ENCODE results near the gene PCGF1. TPM values are rescaled to one million over a fixed set of nuclear protein-coding genes. Genes with fewer than 3 reads are reported as not detected.
A peak's percentile ranks its signal among the peaks of the same experiment; 100 is the strongest.

The PCGF1 gene
- total RNA-seq, 1 donor from 2014 or later: 6.8 TPM

GRCh38 chr2:74499940-74500577, 7.4 kb downstream of the PCGF1 start:
- Histone ChIP-seq H3K4me1 (ENCODE audit: control insufficient read depth in 3 of 3, insufficient read depth in 3 of 3, low read length in 3 of 3) (peaks cover 27 to 30% (median 28%) of the 10 kb centered on the region in 3 donors), H3K9me3 (ENCODE audit: control insufficient read depth in 3 of 3, low read length in 3 of 3) (no peaks in the 10 kb centered on the region), H3K27me3 (ENCODE audit: control insufficient read depth in 3 of 3, insufficient read depth in 3 of 3, low read length in 3 of 3) (peaks cover 53 to 75% (median 66%) of the 10 kb centered on the region in 3 donors), H3K4me3 (ENCODE audit: low read length in 3 of 3) (no peak overlapping the region), H3K9ac (ENCODE audit: low read depth in 1 of 3, low read length in 3 of 3) (no peak overlapping the region), H3K36me3 (ENCODE audit: control insufficient read depth in 3 of 3, insufficient read depth in 3 of 3, low read length in 3 of 3) (peaks cover 4 to 5% (median 5%) of the 10 kb centered on the region in 3 donors), H3K27ac (ENCODE audit: low read depth, low read length) (no peak overlapping the region)

GRCh38 chr2:74499267-74499939, 8.1 kb downstream of the PCGF1 start, which contains the start of gene LBX2:
Gene LBX2 (minus strand): TSS chr2:74499603. CDS start chr2:74499537, 66 bp downstream.
- Histone ChIP-seq H3K4me3 (ENCODE audit: low read length in 3 of 3) (peak within 1 kb of the TSS; percentile 59 to 66 (median 60)), H3K4me1 (ENCODE audit: control insufficient read depth in 3 of 3, insufficient read depth in 3 of 3, low read length in 3 of 3) (peaks cover 27 to 29% (median 28%) of the 10 kb centered on the region in 3 donors)

GRCh38 chr2:74498500-74499266, 8.8 kb downstream of the PCGF1 start:
- Histone ChIP-seq H3K27me3 (ENCODE audit: control insufficient read depth in 3 of 3, insufficient read depth in 3 of 3, low read length in 3 of 3) (peaks cover 47 to 70% (median 62%) of the 10 kb centered on the region in 3 donors), H3K4me1 (ENCODE audit: control insufficient read depth in 3 of 3, insufficient read depth in 3 of 3, low read length in 3 of 3) (peaks cover 20 to 23% (median 23%) of the 10 kb centered on the region in 3 donors), H3K9me3 (ENCODE audit: control insufficient read depth in 3 of 3, low read length in 3 of 3) (no peaks in the 10 kb centered on the region), H3K4me3 (ENCODE audit: low read length in 3 of 3) (peak overlapping the region; percentile 59 to 66 (median 60)), H3K36me3 (ENCODE audit: control insufficient read depth in 3 of 3, insufficient read depth in 3 of 3, low read length in 3 of 3) (peaks cover 4 to 8% (median 5%) of the 10 kb centered on the region in 3 donors), H3K27ac (ENCODE audit: low read depth, low read length) (no peak overlapping the region), H3K9ac (ENCODE audit: low read depth in 1 of 3, low read length in 3 of 3) (peak overlapping the region; percentile 29 to 68 (median 30))

More at GRCh38 chr2:74499267-74499939, 8.1 kb downstream of the PCGF1 start, which contains the start of gene LBX2:
- Histone ChIP-seq H3K36me3 (ENCODE audit: control insufficient read depth in 3 of 3, insufficient read depth in 3 of 3, low read length in 3 of 3) (peaks cover 0 to under 1% (median 0%) of the 10 kb centered on the region in 3 donors), H3K27ac (ENCODE audit: low read depth, low read length) (no peak within 1 kb of the TSS), H3K9me3 (ENCODE audit: control insufficient read depth in 3 of 3, low read length in 3 of 3) (no peaks in the 10 kb centered on the region), H3K9ac (ENCODE audit: low read depth in 1 of 3, low read length in 3 of 3) (peak within 1 kb of the TSS; percentile 29 to 68 (median 30)), H3K27me3 (ENCODE audit: control insufficient read depth in 3 of 3, insufficient read depth in 3 of 3, low read length in 3 of 3) (peaks cover 47 to 75% (median 66%) of the 10 kb centered on the region in 3 donors)

DNA sequence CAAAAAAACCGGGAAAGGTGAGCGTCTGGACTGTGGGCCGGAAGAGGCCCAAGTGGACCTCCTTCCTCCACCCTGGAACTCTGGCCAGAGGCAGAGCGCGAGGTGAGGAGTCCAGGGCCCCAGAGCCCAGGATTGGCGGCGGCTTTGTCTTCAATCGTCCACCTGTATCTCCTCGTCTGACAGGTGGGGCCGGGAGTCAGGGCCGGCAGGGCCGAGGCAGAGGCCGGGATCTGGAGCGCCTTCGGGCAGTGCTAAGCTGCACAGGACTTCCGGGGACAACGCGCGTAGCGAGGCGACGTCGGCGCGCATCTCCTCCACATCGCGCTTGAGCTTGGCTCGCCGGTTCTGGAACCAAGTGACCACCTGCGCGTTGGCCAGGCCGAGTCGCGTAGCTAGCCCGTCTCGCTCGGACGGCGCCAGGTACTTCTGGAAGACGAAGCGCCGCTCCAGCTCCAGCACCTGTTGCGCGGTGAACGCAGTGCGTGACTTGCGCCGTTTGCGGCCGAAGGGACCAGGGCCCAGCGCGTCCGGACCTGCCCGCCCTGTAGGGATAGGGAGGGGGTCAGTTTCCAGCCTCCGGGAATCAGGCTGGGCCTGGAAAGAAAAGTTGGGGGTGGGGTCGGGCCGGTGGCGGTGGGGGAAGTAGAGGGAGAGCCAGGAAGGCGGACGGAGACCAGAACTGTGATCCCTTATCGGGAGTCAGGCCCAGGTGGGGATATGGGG, 9.6 kb downstream of the PCGF1 start:
- Histone ChIP-seq H3K4me3 (ENCODE audit: low read length in 3 of 3) (peak overlapping the region; percentile 59 to 66 (median 60)), H3K27me3 (ENCODE audit: control insufficient read depth in 3 of 3, insufficient read depth in 3 of 3, low read length in 3 of 3) (peaks cover 47 to 64% (median 62%) of the 10 kb centered on the region in 3 donors), H3K9me3 (ENCODE audit: control insufficient read depth in 3 of 3, low read length in 3 of 3) (no peaks in the 10 kb centered on the region), H3K36me3 (ENCODE audit: control insufficient read depth in 3 of 3, insufficient read depth in 3 of 3, low read length in 3 of 3) (peaks cover 11 to 15% (median 12%) of the 10 kb centered on the region in 3 donors), H3K4me1 (ENCODE audit: control insufficient read depth in 3 of 3, insufficient read depth in 3 of 3, low read length in 3 of 3) (peaks cover 19 to 23% (median 23%) of the 10 kb centered on the region in 3 donors), H3K9ac (ENCODE audit: low read depth in 1 of 3, low read length in 3 of 3) (peak overlapping the region; percentile 28 to 40 (median 33)), H3K27ac (ENCODE audit: low read depth, low read length) (no peak overlapping the region)

DNA sequence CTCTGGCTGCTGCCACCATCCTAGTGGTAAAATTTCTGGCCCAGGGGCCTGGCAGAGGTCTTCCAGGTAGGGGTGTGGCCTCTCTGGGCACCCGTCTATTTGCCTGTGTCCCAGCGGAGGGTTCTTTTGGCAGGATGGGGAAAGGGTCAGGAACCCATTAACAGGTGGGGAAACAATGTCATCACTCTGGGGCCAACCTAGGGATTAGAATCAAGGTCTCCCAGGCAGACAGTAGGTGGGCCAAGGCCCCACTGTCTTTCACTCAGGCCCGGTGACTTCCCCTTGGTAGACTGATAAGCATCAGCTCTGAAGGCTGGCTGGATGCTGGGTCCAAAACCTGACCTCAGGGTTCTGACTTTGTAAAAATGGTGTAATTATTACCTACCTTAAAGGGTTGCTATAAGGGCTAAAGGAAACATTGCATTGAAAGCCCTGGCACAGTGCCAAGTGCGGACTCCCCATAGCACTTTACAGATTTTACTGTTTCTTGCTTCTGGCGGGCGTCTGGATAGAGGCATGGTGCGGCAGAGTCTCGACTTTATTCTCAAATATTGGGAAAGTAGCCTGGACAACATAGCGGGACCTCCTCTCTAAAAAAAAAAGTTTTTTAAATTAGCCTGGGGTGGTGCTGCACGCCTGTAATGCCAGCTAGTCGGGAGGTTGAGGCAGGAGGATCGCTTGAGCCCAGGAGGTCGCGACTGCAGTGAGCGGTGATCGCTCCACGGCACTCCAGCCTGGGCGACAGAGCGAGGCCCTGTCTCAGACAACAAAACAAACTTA, 10.3 kb downstream of the PCGF1 start:
- Histone ChIP-seq H3K9ac (ENCODE audit: low read depth in 1 of 3, low read length in 3 of 3) (peak overlapping the region in 2 of 3 donors; percentile 33 to 40), H3K4me3 (ENCODE audit: low read length in 3 of 3) (peak overlapping the region; percentile 14 to 60 (median 59)), H3K4me1 (ENCODE audit: control insufficient read depth in 3 of 3, insufficient read depth in 3 of 3, low read length in 3 of 3) (peaks cover 19 to 23% (median 21%) of the 10 kb centered on the region in 3 donors), H3K36me3 (ENCODE audit: control insufficient read depth in 3 of 3, insufficient read depth in 3 of 3, low read length in 3 of 3) (peaks cover 19 to 23% (median 20%) of the 10 kb centered on the region in 3 donors), H3K27ac (ENCODE audit: low read depth, low read length) (no peak overlapping the region), H3K9me3 (ENCODE audit: control insufficient read depth in 3 of 3, low read length in 3 of 3) (no peaks in the 10 kb centered on the region), H3K27me3 (ENCODE audit: control insufficient read depth in 3 of 3, insufficient read depth in 3 of 3, low read length in 3 of 3) (peaks cover 45 to 56% (median 54%) of the 10 kb centered on the region in 3 donors)

DNA sequence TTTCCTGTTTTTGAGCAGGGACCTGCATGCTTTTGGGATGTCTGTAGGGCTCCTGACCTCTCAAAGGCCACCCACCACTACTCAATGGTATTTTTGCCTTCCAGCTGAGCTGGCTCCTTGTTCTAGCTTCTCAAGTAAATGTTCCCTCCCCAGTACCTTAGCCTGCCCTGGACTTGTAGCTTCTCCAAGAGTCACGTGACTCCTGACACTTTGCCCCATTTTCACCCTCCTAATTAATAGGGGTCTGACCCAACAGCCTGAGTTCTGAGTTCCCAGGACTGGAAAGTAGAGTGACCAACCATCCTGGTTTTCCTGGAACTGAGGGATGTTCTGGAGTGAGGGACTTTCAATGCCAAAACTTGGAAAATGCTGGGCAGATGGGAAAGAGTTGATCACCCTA, 12.1 kb downstream of the PCGF1 start:
- Histone ChIP-seq H3K36me3 (ENCODE audit: control insufficient read depth in 3 of 3, insufficient read depth in 3 of 3, low read length in 3 of 3) (peaks cover 36 to 39% (median 37%) of the 10 kb centered on the region in 3 donors), H3K27me3 (ENCODE audit: control insufficient read depth in 3 of 3, insufficient read depth in 3 of 3, low read length in 3 of 3) (peaks cover 32 to 40% (median 39%) of the 10 kb centered on the region in 3 donors), H3K4me1 (ENCODE audit: control insufficient read depth in 3 of 3, insufficient read depth in 3 of 3, low read length in 3 of 3) (peaks cover 19 to 23% (median 21%) of the 10 kb centered on the region in 3 donors), H3K27ac (ENCODE audit: low read depth, low read length) (no peak overlapping the region), H3K4me3 (ENCODE audit: low read length in 3 of 3) (no peak overlapping the region), H3K9ac (ENCODE audit: low read depth in 1 of 3, low read length in 3 of 3) (no peak overlapping the region), H3K9me3 (ENCODE audit: control insufficient read depth in 3 of 3, low read length in 3 of 3) (no peaks in the 10 kb centered on the region)

GRCh38 chr2:74493546-74493945, 13.9 kb downstream of the PCGF1 start:
- Histone ChIP-seq H3K4me3 (ENCODE audit: low read length in 3 of 3) (no peak overlapping the region), H3K4me1 (ENCODE audit: control insufficient read depth in 3 of 3, insufficient read depth in 3 of 3, low read length in 3 of 3) (peaks cover 9 to 12% (median 11%) of the 10 kb centered on the region in 3 donors), H3K27ac (ENCODE audit: low read depth, low read length) (no peak overlapping the region), H3K9me3 (ENCODE audit: control insufficient read depth in 3 of 3, low read length in 3 of 3) (no peaks in the 10 kb centered on the region), H3K9ac (ENCODE audit: low read depth in 1 of 3, low read length in 3 of 3) (no peak overlapping the region), H3K27me3 (ENCODE audit: control insufficient read depth in 3 of 3, insufficient read depth in 3 of 3, low read length in 3 of 3) (peaks cover 15 to 21% (median 20%) of the 10 kb centered on the region in 3 donors), H3K36me3 (ENCODE audit: control insufficient read depth in 3 of 3, insufficient read depth in 3 of 3, low read length in 3 of 3) (peaks cover 46 to 54% (median 49%) of the 10 kb centered on the region in 3 donors)

- peaks cover 46 to 55% (median 50%) of the 10 kb centered on the region in 3 donors for H3K36me3 ChIP-seq (ENCODE audit: control insufficient read depth in 3 of 3, insufficient read depth in 3 of 3, low read length in 3 of 3)
- H3K4me3 ChIP-seq (ENCODE audit: low read length in 3 of 3): no peak overlapping the region
- peaks cover 2 to 5% (median 4%) of the 10 kb centered on the region in 3 donors for H3K27me3 ChIP-seq (ENCODE audit: control insufficient read depth in 3 of 3, insufficient read depth in 3 of 3, low read length in 3 of 3)
Measured at GRCh38 chr2:74491648-74492544, 15.6 kb downstream of the PCGF1 start.

More at GRCh38 chr2:74491648-74492544, 15.6 kb downstream of the PCGF1 start:
- H3K9me3 ChIP-seq (ENCODE audit: control insufficient read depth in 3 of 3, low read length in 3 of 3): no peaks in the 10 kb centered on the region
- no peaks in the 10 kb centered on the region for H3K4me1 ChIP-seq (ENCODE audit: control insufficient read depth in 3 of 3, insufficient read depth in 3 of 3, low read length in 3 of 3)
- no peak overlapping the region for H3K27ac ChIP-seq (ENCODE audit: low read depth, low read length)
- no peak overlapping the region for H3K9ac ChIP-seq (ENCODE audit: low read depth in 1 of 3, low read length in 3 of 3)

All from skeletal muscle tissue (tissue), 4 donors.